GM21423 (cell line): ENCODE measurements around the gene PSPN.

Experiments used
- ATAC-seq: cut with Tn5 transposase; IDR thresholded peaks from one replicate; pipeline ENCODE4 v1.9.1; 2021; ENCODE audit warnings: mild to moderate bottlenecking, moderate library complexity; ENCODE audit not compliant: unreplicated experiment

The PSPN gene

GRCh38 chr19:6333439-6333838 is 42.3 kb downstream of the PSPN start, which contains the start of gene ACER1:
Gene ACER1 (minus strand): TSS chr19:6333612. CDS start chr19:6333551, 61 bp downstream.
- ATAC-seq = no peak

- ATAC-seq = no peak
Observed at GRCh38 chr19:6326815-6327214, 48.9 kb downstream of the PSPN start.

DNA sequence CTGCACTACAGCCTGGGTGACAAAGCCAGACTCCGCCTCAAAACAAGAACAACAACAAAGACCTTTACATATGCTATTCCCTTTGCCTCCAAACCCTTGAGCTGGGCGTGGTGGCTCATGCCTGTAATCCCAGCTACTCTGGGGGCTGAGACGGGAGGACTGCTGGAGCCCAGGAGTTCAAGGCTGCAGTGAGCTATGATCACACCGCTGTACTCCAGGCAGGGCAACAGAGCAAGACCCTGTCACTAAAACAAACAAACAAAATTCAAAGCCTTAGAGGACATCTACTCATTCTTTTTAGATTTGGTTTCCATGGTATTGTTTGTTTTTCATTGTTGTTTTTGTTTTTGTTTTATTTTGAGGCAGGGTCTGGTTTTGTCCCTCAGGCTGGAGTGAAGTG is 50.1 kb downstream of the PSPN start:
- ATAC-seq = no peak
